ENCODE measurements around the gene WDR46.

The WDR46 gene

GRCh38 chr6:33259032-33259431 is 30.0 kb downstream of the WDR46 start:
- TF ChIP-seq JUND (IDR thresholded peaks at IDR 0.05; ENCODE audit: low read depth) = no peak
- in situ Hi-C loops (cut with HindIII; ENCODE audit: low pct_unique_long_range_greater_than_20kb, low sequenced_read_pairs) = no loop called here

GRCh38 chr6:33254591-33254990 is 34.4 kb downstream of the WDR46 start:
- in situ Hi-C loops (cut with HindIII; ENCODE audit: low pct_unique_long_range_greater_than_20kb, low sequenced_read_pairs) = no loop called here
- no peak for TF ChIP-seq JUND (IDR thresholded peaks at IDR 0.05; ENCODE audit: low read depth)
- DNase-seq (ENCODE audit: low read depth in 1 of 2, low spot score in 1 of 2) = no peak

More at GRCh38 chr6:33259032-33259431, 30.0 kb downstream of the WDR46 start:
- no peak for DNase-seq (ENCODE audit: low read depth in 1 of 2, low spot score in 1 of 2)

GRCh38 chr6:33252759-33253158 is 36.3 kb downstream of the WDR46 start:
- in situ Hi-C loops (cut with HindIII; ENCODE audit: low pct_unique_long_range_greater_than_20kb, low sequenced_read_pairs) = no loop called here

GRCh38 chr6:33251395-33252012 is 37.5 kb downstream of the WDR46 start:
- no peak for DNase-seq (ENCODE audit: low read depth in 1 of 2, low spot score in 1 of 2)
- TF ChIP-seq JUND (IDR thresholded peaks at IDR 0.05; ENCODE audit: low read depth) = no peak
- in situ Hi-C loops (cut with HindIII; ENCODE audit: low pct_unique_long_range_greater_than_20kb, low sequenced_read_pairs) = no loop called here

More at GRCh38 chr6:33252759-33253158, 36.3 kb downstream of the WDR46 start:
- no peak for TF ChIP-seq JUND (IDR thresholded peaks at IDR 0.05; ENCODE audit: low read depth)
- no peak for DNase-seq (ENCODE audit: low read depth in 1 of 2, low spot score in 1 of 2)

- in situ Hi-C loops (cut with HindIII; ENCODE audit: low pct_unique_long_range_greater_than_20kb, low sequenced_read_pairs) = no loop called here
- TF ChIP-seq JUND (IDR thresholded peaks at IDR 0.05; ENCODE audit: low read depth) = no peak
These were observed 38.3 kb downstream of the WDR46 start for GRCh38 chr6:33250731-33251130.

GRCh38 chr6:33249732-33250630 is 39.1 kb downstream of the WDR46 start:
- TF ChIP-seq JUND (IDR thresholded peaks at IDR 0.05; ENCODE audit: low read depth) = no peak
- in situ Hi-C loops (cut with HindIII; ENCODE audit: low pct_unique_long_range_greater_than_20kb, low sequenced_read_pairs) = no loop called here
- DNase-seq (ENCODE audit: low read depth in 1 of 2, low spot score in 1 of 2) = no peak

More at GRCh38 chr6:33250731-33251130, 38.3 kb downstream of the WDR46 start:
- DNase-seq (ENCODE audit: low read depth in 1 of 2, low spot score in 1 of 2) = no peak

- peak; percentile 82 to 100 for DNase-seq (ENCODE audit: low read depth in 1 of 2, low spot score in 1 of 2)
- in situ Hi-C loops (cut with HindIII; ENCODE audit: low pct_unique_long_range_greater_than_20kb, low sequenced_read_pairs) = no loop called here
- TF ChIP-seq JUND (IDR thresholded peaks at IDR 0.05; ENCODE audit: low read depth) = no peak
These were observed 39.9 kb downstream of the WDR46 start for GRCh38 chr6:33248932-33249731.

GRCh38 chr6:33248643-33248931 is 40.5 kb downstream of the WDR46 start:
- in situ Hi-C loops (cut with HindIII; ENCODE audit: low pct_unique_long_range_greater_than_20kb, low sequenced_read_pairs) = no loop called here
- TF ChIP-seq JUND (IDR thresholded peaks at IDR 0.05; ENCODE audit: low read depth) = no peak
- no peak for DNase-seq (ENCODE audit: low read depth in 1 of 2, low spot score in 1 of 2)

- peak; percentile 50 to 88 for DNase-seq (ENCODE audit: low read depth in 1 of 2, low spot score in 1 of 2)
- in situ Hi-C loops (cut with HindIII; ENCODE audit: low pct_unique_long_range_greater_than_20kb, low sequenced_read_pairs) = no loop called here
- no peak for TF ChIP-seq JUND (IDR thresholded peaks at IDR 0.05; ENCODE audit: low read depth)
These were observed 40.9 kb downstream of the WDR46 start for GRCh38 chr6:33247977-33248642.

- TF ChIP-seq JUND (IDR thresholded peaks at IDR 0.05; ENCODE audit: low read depth) = no peak
- in situ Hi-C loops (cut with HindIII; ENCODE audit: low pct_unique_long_range_greater_than_20kb, low sequenced_read_pairs) = no loop called here
- DNase-seq (ENCODE audit: low read depth in 1 of 2, low spot score in 1 of 2) = no peak
These were observed 45.6 kb downstream of the WDR46 start for GRCh38 chr6:33243476-33243875.

GRCh38 chr6:33241968-33242367 is 47.1 kb downstream of the WDR46 start:
- no peak for DNase-seq (ENCODE audit: low read depth in 1 of 2, low spot score in 1 of 2)
- in situ Hi-C loops (cut with HindIII; ENCODE audit: low pct_unique_long_range_greater_than_20kb, low sequenced_read_pairs) = no loop called here
- TF ChIP-seq JUND (IDR thresholded peaks at IDR 0.05; ENCODE audit: low read depth) = no peak

- in situ Hi-C loops (cut with HindIII; ENCODE audit: low pct_unique_long_range_greater_than_20kb, low sequenced_read_pairs) = no loop called here
- no peak for TF ChIP-seq JUND (IDR thresholded peaks at IDR 0.05; ENCODE audit: low read depth)
- DNase-seq (ENCODE audit: low read depth in 1 of 2, low spot score in 1 of 2) = no peak
These were observed 51.3 kb downstream of the WDR46 start for GRCh38 chr6:33237741-33238140.

Data from T47D (cell line).